Sigmoid colon (tissue), 7 donors: Measurements from ENCODE around the gene IYD. TPM values are rescaled to one million over a fixed set of nuclear protein-coding genes. Genes with fewer than 3 reads are reported as not detected.
A peak's percentile ranks its signal among the peaks of the same experiment; 100 is the strongest.

Source experiments
- DNase-seq: peaks from one replicate; pipeline ENCODE4 v3.0.0-alpha.2; 2019
- H3K27ac ChIP-seq, 4 donors: fragments of 200-600 bp; sonication (generic); one replicate each; pipeline ENCODE4 v1.5.1; 2016 to 2019; ENCODE audit warnings: mild to moderate bottlenecking in 1 of 4
- H3K27me3 ChIP-seq, 3 donors: fragments of 200-600 bp; sonication (generic); one replicate each; pipeline ENCODE4 v1.5.1; 2019; ENCODE audit warnings: mild to moderate bottlenecking in 1 of 3
- H3K36me3 ChIP-seq, 4 donors: fragments of 200-600 bp; sonication (generic); one replicate each; pipeline ENCODE4 v1.5.1; 2016 to 2019
- H3K4me1 ChIP-seq, 4 donors: fragments of 200-600 bp; sonication (generic); one replicate each; pipeline ENCODE4 v1.5.1; 2017 to 2019
- H3K4me3 ChIP-seq, 4 donors: fragments of 200-600 bp; sonication (generic); one replicate each; pipeline ENCODE4 v1.5.1; 2017 to 2019; ENCODE audit warnings: mild to moderate bottlenecking in 2 of 4, moderate library complexity in 1 of 4
- H3K9me3 ChIP-seq, 4 donors: fragments of 200-600 bp in 3 of 4; sonication (generic) in 3 of 4; one replicate each; pipeline versions ENCODE4 v1.5.1 to v1.6.1; 2013 to 2019
- CTCF ChIP-seq, 4 experiments: fragments of 450-650 bp in 3 of 4; fragments of 200-600 bp in 1 of 4; IDR thresholded peaks; one replicate each; pipeline ENCODE4 v1.5.1; 2016 to 2019; ENCODE audit warnings: antibody characterized with exemption in 4 of 4, mild to moderate bottlenecking in 3 of 4, moderate library complexity in 2 of 4
- EP300 ChIP-seq, 4 donors: sonication (generic); formaldehyde crosslinking; IDR thresholded peaks; one replicate each; pipeline ENCODE4 v1.6.1; 2017; ENCODE audit warnings: antibody characterized with exemption in 4 of 4
- POLR2A ChIP-seq, 2 donors: fragments of 450-650 bp; IDR thresholded peaks; one replicate each; pipeline ENCODE4 v1.6.1; 2016; ENCODE audit warnings: antibody characterized with exemption in 2 of 2, mild to moderate bottlenecking in 2 of 2, moderate library complexity in 2 of 2
- POLR2AphosphoS5 ChIP-seq, 4 donors: sonication (generic); formaldehyde crosslinking; IDR thresholded peaks; one replicate each; pipeline ENCODE4 v1.6.1; 2017; ENCODE audit warnings: antibody characterized with exemption in 4 of 4
- WGBS, 2 donors: extraction: QIAGEN DNeasy Blood & Tissue Kit; methylation state at CpG; one replicate each; pipeline ENCODE4 v1.1.7; 2013; 5-methylcytosine and 5-hydroxymethylcytosine counted together
- intact Hi-C: fragments of 100-400 bp; cut with DNase I; formaldehyde crosslinking; loops from one replicate; pipeline ENCODE4 v1.15.1; 2023
- polyA plus RNA-seq, 3 donors: library from polyadenylated mRNA; stranded (reverse); fragments of 200-250 nt; gene quantifications; one replicate each; pipeline ENCODE4 v1.2.3, GENCODE V29; 2013
- total RNA-seq, 4 donors: library from RNA; depleted of rRNA; stranded (reverse); fragments of >200 nt; gene quantifications; one replicate each; pipeline ENCODE4 v1.1.0, GENCODE V29; 2016
- donor health status: healthy with polysubstance abuse.
- donor health status: Bipolar disorder and iron deficiency.
- donor health status: healthy.

Gene IYD
- total and polyA plus RNA-seq, 7 donors: under 0.01 to 2.4 (median 2.3) TPM; not detected in 3

- Histone ChIP-seq H3K4me1 (no peaks in the 10 kb centered on the region), H3K27ac (no peak overlapping the region), H3K4me3 (no peak overlapping the region), H3K36me3 (no peaks in the 10 kb centered on the region), H3K9me3 (no peaks in the 10 kb centered on the region), H3K27me3 (no peaks in the 10 kb centered on the region)
- DNase-seq: no peak
- WGBS, 2 donors: 68 to 73% methylated on average over 7 of the region's 7 CpGs
- intact Hi-C loops: loop anchor here (1.0 kb wide), 1 partner anchor 255 kb away; no protein-coding TSS in a partner anchor
- no peak for TF ChIP-seq EP300 (IDR thresholded peaks at IDR 0.05)
- no peak for TF ChIP-seq POLR2AphosphoS5 (IDR thresholded peaks at IDR 0.05)
- TF ChIP-seq CTCF (IDR thresholded peaks at IDR 0.05): peak; percentile 14 to 79 (median 70)
- TF ChIP-seq POLR2A (IDR thresholded peaks at IDR 0.05): no peak
These were observed 33.7 kb upstream of the IYD start for GRCh38 chr6:150334790-150335783.

DNA sequence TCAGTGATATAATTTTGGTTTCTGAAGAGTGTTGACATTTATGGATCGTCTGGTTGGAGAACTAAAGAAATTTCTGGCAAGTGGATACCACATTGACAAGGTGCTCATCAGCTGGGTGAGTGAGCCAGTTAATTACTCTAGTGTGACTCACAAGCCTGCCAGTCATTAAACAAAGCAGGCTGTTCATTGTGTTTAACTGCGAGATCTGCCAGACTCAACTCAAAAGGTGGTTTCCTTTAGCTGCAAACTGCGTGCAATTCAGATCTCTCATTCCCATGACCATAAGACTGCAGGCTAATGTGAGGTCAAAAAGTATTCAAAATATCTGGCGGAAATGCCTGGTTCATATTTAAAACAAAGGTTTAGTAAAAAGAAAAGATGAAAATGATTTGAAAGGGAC is 32.5 kb upstream of the IYD start:
- H3K27me3 ChIP-seq: no peaks in the 10 kb centered on the region
- no peaks in the 10 kb centered on the region for H3K4me1 ChIP-seq
- H3K4me3 ChIP-seq: no peak overlapping the region
- no peak for DNase-seq
- TF ChIP-seq POLR2AphosphoS5 (IDR thresholded peaks at IDR 0.05) (no peak), CTCF (IDR thresholded peaks at IDR 0.05) (no peak), EP300 (IDR thresholded peaks at IDR 0.05) (no peak), POLR2A (IDR thresholded peaks at IDR 0.05) (no peak)
- intact Hi-C loops: no loop called here
- H3K9me3 ChIP-seq: no peaks in the 10 kb centered on the region
- H3K36me3 ChIP-seq: no peaks in the 10 kb centered on the region
- WGBS, 2 donors: 7 to 40% methylated on average over 4 of the region's 4 CpGs
- H3K27ac ChIP-seq: no peak overlapping the region

DNA sequence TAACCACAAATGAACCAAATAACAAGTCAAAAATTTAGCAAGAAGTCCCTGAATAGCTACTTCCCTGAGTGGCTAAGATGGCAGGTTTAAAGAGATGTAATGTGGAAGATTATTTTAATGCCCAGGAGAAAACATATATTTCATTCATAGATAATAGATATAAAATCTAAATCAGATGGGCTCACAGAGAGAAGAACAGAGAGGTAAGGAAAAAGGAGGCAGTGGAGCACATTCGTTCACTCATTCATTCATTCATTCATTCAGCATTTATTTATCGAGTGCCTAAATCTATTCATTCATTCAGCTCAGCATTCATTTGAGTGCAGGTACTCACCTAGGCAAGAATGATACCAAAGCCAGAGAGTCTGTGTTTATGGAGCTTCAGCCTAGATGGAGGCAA is 32.1 kb upstream of the IYD start:
- H3K4me3 ChIP-seq: no peak overlapping the region
- DNase-seq: no peak
- intact Hi-C loops: no loop called here
- H3K4me1 ChIP-seq: no peaks in the 10 kb centered on the region
- no peaks in the 10 kb centered on the region for H3K9me3 ChIP-seq
- no peaks in the 10 kb centered on the region for H3K27me3 ChIP-seq
- TF ChIP-seq EP300 (IDR thresholded peaks at IDR 0.05) (no peak), POLR2AphosphoS5 (IDR thresholded peaks at IDR 0.05) (no peak), CTCF (IDR thresholded peaks at IDR 0.05) (no peak), POLR2A (IDR thresholded peaks at IDR 0.05) (no peak)
- no peak overlapping the region for H3K27ac ChIP-seq
- 79 to 85% methylated on average over 2 of the region's 2 CpGs for WGBS, 2 donors
- no peaks in the 10 kb centered on the region for H3K36me3 ChIP-seq

DNA sequence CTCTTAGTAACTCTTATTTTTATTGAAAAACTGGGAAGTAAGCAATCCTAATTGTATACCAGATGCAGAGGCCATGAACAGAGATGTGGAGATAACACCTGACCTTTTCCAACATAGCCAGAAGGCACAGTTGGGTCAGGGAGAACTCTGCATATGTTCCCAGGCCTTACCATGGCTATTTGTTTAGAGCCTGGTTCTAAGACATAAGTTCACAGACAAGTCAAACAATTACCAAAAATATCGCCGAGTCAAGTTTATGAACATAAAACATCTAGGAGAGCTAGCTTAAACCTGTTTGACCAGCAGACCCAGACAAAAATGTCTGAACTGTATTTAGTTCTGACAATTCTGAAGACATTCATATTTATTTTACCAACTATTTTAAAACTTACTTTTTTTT is 26.7 kb upstream of the IYD start:
- TF ChIP-seq POLR2A (IDR thresholded peaks at IDR 0.05) (no peak), POLR2AphosphoS5 (IDR thresholded peaks at IDR 0.05) (no peak), EP300 (IDR thresholded peaks at IDR 0.05) (no peak), CTCF (IDR thresholded peaks at IDR 0.05) (no peak)
- H3K27me3 ChIP-seq: no peaks in the 10 kb centered on the region
- H3K36me3 ChIP-seq: no peaks in the 10 kb centered on the region
- intact Hi-C loops: no loop called here
- no peak overlapping the region for H3K27ac ChIP-seq
- no peak for DNase-seq
- WGBS, 2 donors: 79 to 88% methylated on average over 2 of the region's 2 CpGs
- no peak overlapping the region for H3K4me3 ChIP-seq
- H3K4me1 ChIP-seq: no peaks in the 10 kb centered on the region
- no peaks in the 10 kb centered on the region for H3K9me3 ChIP-seq
